ENCODE measurements around the gene COLQ.

Gene COLQ

DNA sequence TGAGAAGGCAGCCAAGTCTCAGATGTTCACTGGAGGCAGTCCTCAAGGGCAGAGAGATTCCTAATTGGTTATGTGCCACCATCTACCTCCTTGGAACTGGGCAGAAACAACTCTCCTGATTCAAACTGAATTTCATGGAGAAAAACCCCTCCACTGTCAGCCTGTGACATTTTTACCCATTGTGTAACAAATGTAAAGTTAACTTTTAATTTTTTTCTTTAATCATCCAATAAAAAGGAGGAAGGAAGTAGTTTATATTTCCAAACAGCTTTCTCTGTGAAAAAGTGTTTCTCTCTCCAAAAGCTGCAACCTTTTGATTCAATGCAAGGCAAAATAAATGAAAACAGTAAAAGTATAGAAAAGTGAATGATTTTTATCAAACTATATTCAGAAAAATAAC, 510 bp upstream of the COLQ start:
- H3K27ac ChIP-seq (ENCODE audit: low read length) = no peak overlapping the region
- no peaks in the 10 kb centered on the region for H3K9me3 ChIP-seq (ENCODE audit: control insufficient read depth, insufficient read depth, low read length)
- peaks cover 3% of the 10 kb centered on the region for H3K4me1 ChIP-seq (ENCODE audit: control insufficient read depth, insufficient read depth, low read length)
- no peak overlapping the region for H3K4me3 ChIP-seq (ENCODE audit: low read length)
- DNase-seq (ENCODE audit: low read depth, low spot score) = no peak
- H3K36me3 ChIP-seq (ENCODE audit: control insufficient read depth, insufficient read depth, low read length) = no peaks in the 10 kb centered on the region
- no peaks in the 10 kb centered on the region; the same call in 1 of the 2 replicates for H3K27me3 ChIP-seq (ENCODE audit: control insufficient read depth, insufficient read depth, low read length)

DNA sequence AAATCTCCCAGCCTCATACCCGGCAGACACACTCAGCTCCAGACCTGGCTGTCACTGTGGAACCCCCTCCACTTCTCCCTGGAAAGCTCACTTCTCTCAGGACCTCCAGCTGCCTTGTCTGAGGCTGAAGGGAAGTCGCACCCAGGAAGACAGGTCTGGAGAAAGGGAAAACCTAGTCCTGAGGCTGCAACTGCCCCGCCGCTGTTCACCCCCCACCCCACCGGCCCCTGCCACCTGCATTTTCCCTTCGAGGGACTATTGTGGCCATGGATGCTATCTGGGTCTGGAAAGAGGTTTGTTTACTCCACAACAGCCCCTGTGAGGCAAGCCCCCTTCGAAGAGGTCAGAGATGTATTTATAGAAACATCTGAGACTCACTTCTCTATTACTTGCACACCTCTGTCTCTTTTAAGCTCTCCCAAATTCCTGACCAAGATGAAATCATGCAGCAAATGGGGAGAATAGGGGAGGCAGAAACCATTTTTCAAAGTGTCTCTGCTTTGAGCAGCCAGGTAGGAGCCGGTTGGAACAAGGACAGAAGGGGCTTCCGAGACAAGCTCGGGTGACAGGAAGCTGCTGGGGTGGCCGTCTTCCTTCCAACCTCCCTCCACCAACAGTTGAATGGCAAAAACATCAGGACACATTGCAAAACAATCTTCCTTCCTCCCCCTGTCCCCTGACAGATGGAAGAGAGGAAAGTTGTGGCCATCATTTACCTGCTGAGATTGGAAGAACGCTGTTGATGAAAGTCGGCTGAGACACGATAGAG, 518 bp downstream of the COLQ start:
- Histone ChIP-seq H3K4me3 (ENCODE audit: low read length) (no peak overlapping the region), H3K27ac (ENCODE audit: low read length) (no peak overlapping the region), H3K27me3 (ENCODE audit: control insufficient read depth, insufficient read depth, low read length) (no peaks in the 10 kb centered on the region; the same call in 1 of the 2 replicates), H3K9me3 (ENCODE audit: control insufficient read depth, insufficient read depth, low read length) (no peaks in the 10 kb centered on the region), H3K4me1 (ENCODE audit: control insufficient read depth, insufficient read depth, low read length) (peaks cover 3% of the 10 kb centered on the region), H3K36me3 (ENCODE audit: control insufficient read depth, insufficient read depth, low read length) (no peaks in the 10 kb centered on the region)
- no peak for DNase-seq (ENCODE audit: low read depth, low spot score)
- WGBS (ENCODE audit: insufficient coverage, insufficient read length) = no CpG with 5 or more reads among the region's 14 CpGs

- DNase-seq (ENCODE audit: low read depth, low spot score) = no peak
- Histone ChIP-seq H3K9me3 (ENCODE audit: control insufficient read depth, insufficient read depth, low read length) (no peaks in the 10 kb centered on the region), H3K4me1 (ENCODE audit: control insufficient read depth, insufficient read depth, low read length) (peaks cover 3% of the 10 kb centered on the region), H3K27ac (ENCODE audit: low read length) (no peak overlapping the region), H3K27me3 (ENCODE audit: control insufficient read depth, insufficient read depth, low read length) (no peaks in the 10 kb centered on the region; the same call in 1 of the 2 replicates), H3K4me3 (ENCODE audit: low read length) (no peak overlapping the region), H3K36me3 (ENCODE audit: control insufficient read depth, insufficient read depth, low read length) (no peaks in the 10 kb centered on the region)
- WGBS (ENCODE audit: insufficient coverage, insufficient read length) = no CpG with 5 or more reads among the region's 3 CpGs
Measured at GRCh38 chr3:15520185-15520584, 1.3 kb downstream of the COLQ start.

DNA sequence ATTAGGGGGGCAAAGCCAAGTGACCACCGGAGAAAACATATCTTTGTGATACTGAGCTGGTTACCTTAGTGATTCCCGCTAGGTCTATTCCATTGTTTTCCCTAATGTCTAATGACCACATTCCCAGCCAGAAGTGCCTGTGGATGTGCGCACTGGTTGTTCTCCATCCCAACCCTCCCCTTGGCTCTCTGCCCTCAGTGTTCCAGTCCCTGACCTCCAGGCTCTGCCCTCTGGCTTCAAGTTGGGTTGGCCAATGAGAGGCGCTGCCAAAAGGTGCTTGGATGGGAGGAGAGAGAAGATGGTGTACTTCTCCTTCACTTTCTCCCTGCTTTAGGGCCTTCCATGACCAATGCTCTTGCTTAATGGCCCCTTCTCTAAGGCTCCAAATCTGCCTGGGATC, 2.4 kb downstream of the COLQ start:
- H3K4me3 ChIP-seq (ENCODE audit: low read length) = no peak overlapping the region
- H3K27me3 ChIP-seq (ENCODE audit: control insufficient read depth, insufficient read depth, low read length) = no peaks in the 10 kb centered on the region; the same call in 1 of the 2 replicates
- H3K27ac ChIP-seq (ENCODE audit: low read length) = no peak overlapping the region
- H3K36me3 ChIP-seq (ENCODE audit: control insufficient read depth, insufficient read depth, low read length) = no peaks in the 10 kb centered on the region
- WGBS (ENCODE audit: insufficient coverage, insufficient read length) = no CpG with 5 or more reads among the region's 4 CpGs
- H3K9me3 ChIP-seq (ENCODE audit: control insufficient read depth, insufficient read depth, low read length) = no peaks in the 10 kb centered on the region
- H3K4me1 ChIP-seq (ENCODE audit: control insufficient read depth, insufficient read depth, low read length) = peaks cover 3% of the 10 kb centered on the region
- no peak for DNase-seq (ENCODE audit: low read depth, low spot score)

DNA sequence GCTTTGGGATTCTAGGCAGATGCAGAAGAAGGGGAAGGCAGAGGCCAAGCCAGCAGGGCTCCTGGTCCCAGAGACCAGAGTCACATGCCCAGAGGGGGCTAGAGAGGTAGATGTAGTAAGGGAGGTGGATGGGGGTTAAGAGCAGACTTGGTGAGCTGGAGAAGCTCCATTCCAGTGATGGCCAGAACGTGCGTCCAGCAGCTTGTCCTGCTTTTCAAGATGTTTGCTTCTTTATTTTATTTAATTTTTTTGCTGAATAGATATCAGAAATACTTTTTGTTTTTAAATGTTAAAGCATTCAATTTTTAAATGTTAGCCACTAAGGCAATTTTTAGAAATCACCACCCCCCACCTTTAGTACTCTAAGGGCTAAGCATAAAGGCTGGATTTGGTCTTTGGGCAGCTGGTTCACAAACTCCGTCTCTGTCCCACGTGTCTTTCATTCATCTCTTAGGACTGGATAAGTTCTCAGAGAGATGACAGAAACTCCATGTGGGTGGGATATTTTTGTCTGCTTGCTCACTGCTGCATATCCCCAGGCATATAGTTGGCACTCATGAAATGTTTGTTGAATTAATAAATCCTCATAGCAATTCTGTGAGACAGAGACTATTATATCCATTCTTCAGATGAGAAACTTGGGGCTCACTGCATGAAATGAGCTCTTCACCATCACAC, 6.7 kb downstream of the COLQ start:
- no CpG with 5 or more reads among the region's 4 CpGs for WGBS (ENCODE audit: insufficient coverage, insufficient read length)
- H3K27me3 ChIP-seq (ENCODE audit: control insufficient read depth, insufficient read depth, low read length) = no peaks in the 10 kb centered on the region
- no peaks in the 10 kb centered on the region for H3K9me3 ChIP-seq (ENCODE audit: control insufficient read depth, insufficient read depth, low read length)
- H3K27ac ChIP-seq (ENCODE audit: low read length) = no peak overlapping the region
- no peaks in the 10 kb centered on the region for H3K36me3 ChIP-seq (ENCODE audit: control insufficient read depth, insufficient read depth, low read length)
- no peak for DNase-seq (ENCODE audit: low read depth, low spot score)
- no peaks in the 10 kb centered on the region for H3K4me1 ChIP-seq (ENCODE audit: control insufficient read depth, insufficient read depth, low read length)
- H3K4me3 ChIP-seq (ENCODE audit: low read length) = no peak overlapping the region

GRCh38 chr3:15513810-15514662, 7.5 kb downstream of the COLQ start:
- Histone ChIP-seq H3K27me3 (ENCODE audit: control insufficient read depth, insufficient read depth, low read length) (no peaks in the 10 kb centered on the region), H3K4me3 (ENCODE audit: low read length) (no peak overlapping the region), H3K4me1 (ENCODE audit: control insufficient read depth, insufficient read depth, low read length) (no peaks in the 10 kb centered on the region), H3K36me3 (ENCODE audit: control insufficient read depth, insufficient read depth, low read length) (no peaks in the 10 kb centered on the region), H3K9me3 (ENCODE audit: control insufficient read depth, insufficient read depth, low read length) (no peaks in the 10 kb centered on the region), H3K27ac (ENCODE audit: low read length) (no peak overlapping the region)
- no peak for DNase-seq (ENCODE audit: low read depth, low spot score)
- no CpG with 5 or more reads among the region's 5 CpGs for WGBS (ENCODE audit: insufficient coverage, insufficient read length)

DNA sequence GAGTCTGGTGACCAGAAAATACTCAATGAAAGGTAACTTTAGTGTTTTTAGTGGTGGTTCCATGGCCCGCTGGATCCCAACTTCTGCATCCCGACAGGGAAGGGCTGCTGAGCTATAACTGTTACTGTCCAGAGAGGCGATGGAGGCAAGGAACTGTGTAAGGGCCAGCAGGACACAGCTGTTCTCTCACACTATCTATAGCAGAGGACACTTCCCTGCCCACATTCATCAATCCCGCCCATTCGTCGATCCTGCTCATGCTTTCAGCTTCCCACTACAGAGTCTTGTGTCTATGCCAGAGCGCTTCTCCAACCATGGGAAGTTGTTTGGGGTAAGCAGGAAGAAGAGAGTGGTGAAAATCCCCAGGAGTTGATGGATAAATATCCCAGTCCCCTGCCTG, 8.4 kb downstream of the COLQ start:
- no peak overlapping the region for H3K4me3 ChIP-seq (ENCODE audit: low read length)
- H3K27me3 ChIP-seq (ENCODE audit: control insufficient read depth, insufficient read depth, low read length) = no peaks in the 10 kb centered on the region
- no peak for DNase-seq (ENCODE audit: low read depth, low spot score)
- H3K4me1 ChIP-seq (ENCODE audit: control insufficient read depth, insufficient read depth, low read length) = no peaks in the 10 kb centered on the region
- no CpG with 5 or more reads among the region's 7 CpGs for WGBS (ENCODE audit: insufficient coverage, insufficient read length)
- H3K36me3 ChIP-seq (ENCODE audit: control insufficient read depth, insufficient read depth, low read length) = no peaks in the 10 kb centered on the region
- no peaks in the 10 kb centered on the region for H3K9me3 ChIP-seq (ENCODE audit: control insufficient read depth, insufficient read depth, low read length)
- H3K27ac ChIP-seq (ENCODE audit: low read length) = no peak overlapping the region

GRCh38 chr3:15512166-15512565, 9.3 kb downstream of the COLQ start:
- no peak for DNase-seq (ENCODE audit: low read depth, low spot score)
- no peaks in the 10 kb centered on the region for H3K27me3 ChIP-seq (ENCODE audit: control insufficient read depth, insufficient read depth, low read length)
- no peak overlapping the region for H3K4me3 ChIP-seq (ENCODE audit: low read length)
- no CpG with 5 or more reads among the region's 10 CpGs for WGBS (ENCODE audit: insufficient coverage, insufficient read length)
- H3K4me1 ChIP-seq (ENCODE audit: control insufficient read depth, insufficient read depth, low read length) = no peaks in the 10 kb centered on the region
- H3K36me3 ChIP-seq (ENCODE audit: control insufficient read depth, insufficient read depth, low read length) = no peaks in the 10 kb centered on the region
- no peak overlapping the region for H3K27ac ChIP-seq (ENCODE audit: low read length)
- no peaks in the 10 kb centered on the region for H3K9me3 ChIP-seq (ENCODE audit: control insufficient read depth, insufficient read depth, low read length)

DNA sequence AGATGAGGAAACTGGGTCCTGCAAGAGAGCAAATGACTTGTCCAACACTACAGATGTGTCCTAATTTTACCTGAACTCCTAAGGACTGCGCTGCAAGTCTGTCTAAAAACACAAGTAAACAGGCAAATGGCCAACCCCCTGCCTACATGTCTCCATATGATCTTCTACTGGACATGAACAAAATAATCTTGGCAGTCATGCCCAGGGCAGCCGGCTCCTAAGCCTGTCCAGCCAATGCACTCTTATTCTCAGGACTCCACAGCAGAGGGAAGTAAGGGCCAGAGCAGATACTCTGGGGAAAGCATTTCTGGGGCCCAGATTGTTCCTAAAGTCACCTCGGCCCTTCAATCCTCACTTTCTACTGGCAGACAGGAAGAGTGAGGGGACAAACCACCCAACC, 10.3 kb downstream of the COLQ start:
- no peaks in the 10 kb centered on the region for H3K36me3 ChIP-seq (ENCODE audit: control insufficient read depth, insufficient read depth, low read length)
- no peaks in the 10 kb centered on the region for H3K27me3 ChIP-seq (ENCODE audit: control insufficient read depth, insufficient read depth, low read length)
- no peak overlapping the region for H3K4me3 ChIP-seq (ENCODE audit: low read length)
- no peak overlapping the region for H3K27ac ChIP-seq (ENCODE audit: low read length)
- DNase-seq (ENCODE audit: low read depth, low spot score) = no peak
- no CpG with 5 or more reads among the region's 3 CpGs for WGBS (ENCODE audit: insufficient coverage, insufficient read length)
- H3K4me1 ChIP-seq (ENCODE audit: control insufficient read depth, insufficient read depth, low read length) = no peaks in the 10 kb centered on the region
- no peaks in the 10 kb centered on the region for H3K9me3 ChIP-seq (ENCODE audit: control insufficient read depth, insufficient read depth, low read length)

DNA sequence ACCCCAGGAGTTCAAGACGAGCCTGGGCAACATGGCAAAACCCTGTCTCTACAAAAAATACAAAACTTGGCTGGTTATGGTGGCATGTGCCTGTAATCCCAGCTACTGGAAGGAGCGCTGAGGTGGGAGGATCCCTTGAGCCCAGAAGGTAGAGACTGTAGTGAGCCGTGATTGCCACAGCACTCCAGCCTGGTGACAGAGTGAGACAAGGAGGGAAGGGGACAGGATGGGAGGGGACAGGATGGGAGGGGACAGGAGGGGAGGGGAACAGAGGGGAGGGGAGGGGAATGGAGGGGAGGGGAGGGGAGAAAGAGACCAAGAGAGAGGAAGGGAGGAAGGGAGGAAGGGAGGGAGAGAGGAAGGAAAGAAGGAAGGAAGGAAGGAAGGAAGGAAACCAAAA, 11.0 kb downstream of the COLQ start:
- Histone ChIP-seq H3K4me3 (ENCODE audit: low read length) (no peak overlapping the region), H3K27ac (ENCODE audit: low read length) (no peak overlapping the region)
- no CpG with 5 or more reads among the region's 3 CpGs for WGBS (ENCODE audit: insufficient coverage, insufficient read length)

More for the DNA sequence above, 11.0 kb downstream of the COLQ start:
- Histone ChIP-seq H3K4me1 (ENCODE audit: control insufficient read depth, insufficient read depth, low read length) (no peaks in the 10 kb centered on the region), H3K36me3 (ENCODE audit: control insufficient read depth, insufficient read depth, low read length) (no peaks in the 10 kb centered on the region), H3K9me3 (ENCODE audit: control insufficient read depth, insufficient read depth, low read length) (no peaks in the 10 kb centered on the region), H3K27me3 (ENCODE audit: control insufficient read depth, insufficient read depth, low read length) (no peaks in the 10 kb centered on the region)
- no peak for DNase-seq (ENCODE audit: low read depth, low spot score)
